ENCODE results near the gene ARVCF.

Gene ARVCF

DNA sequence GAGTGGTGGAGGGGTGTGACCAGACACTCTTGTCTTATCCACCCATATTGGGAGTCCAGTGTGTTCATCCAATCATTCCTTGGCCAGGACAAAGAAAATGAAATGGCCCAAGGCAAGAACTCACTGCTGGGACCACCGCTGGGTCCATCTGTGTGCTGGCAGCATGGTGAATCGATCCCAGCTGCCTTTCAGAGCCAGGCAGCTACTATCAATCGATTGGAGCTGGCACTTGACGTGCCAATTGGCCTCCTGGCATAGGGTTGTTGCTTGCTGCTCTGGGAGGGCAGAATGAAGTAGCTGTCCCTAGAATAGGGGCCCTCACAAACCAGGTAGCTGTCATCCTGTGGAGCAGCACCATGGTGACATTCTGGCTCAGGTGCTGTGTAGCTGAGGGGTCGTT lies 1.4 kb upstream of the ARVCF start:
- in situ Hi-C loops (cut with HindIII; ENCODE audit: low sequenced_read_pairs) = no loop called here

DNA sequence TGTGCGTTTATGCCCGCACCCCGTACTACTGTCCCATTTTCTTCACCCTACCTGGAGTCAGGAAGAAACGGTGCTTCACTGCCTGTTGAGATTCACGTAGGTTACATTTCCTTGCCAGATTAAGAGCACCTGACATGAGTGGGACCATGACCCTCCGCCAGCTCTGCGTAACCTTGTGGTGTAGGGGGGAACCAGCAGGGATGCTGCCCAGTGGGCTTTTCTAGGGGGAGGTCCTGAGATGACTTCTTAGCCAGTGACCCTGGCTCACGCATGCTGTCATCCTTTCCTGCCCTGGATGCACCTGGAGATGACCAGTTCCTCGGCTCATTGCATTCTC lies 967 bp upstream of the ARVCF start:
- in situ Hi-C loops (cut with HindIII; ENCODE audit: low sequenced_read_pairs) = no loop called here

GRCh38 chr22:20015971-20016733 lies 471 bp downstream of the ARVCF start:
- in situ Hi-C loops (cut with HindIII; ENCODE audit: low sequenced_read_pairs) = no loop called here

DNA sequence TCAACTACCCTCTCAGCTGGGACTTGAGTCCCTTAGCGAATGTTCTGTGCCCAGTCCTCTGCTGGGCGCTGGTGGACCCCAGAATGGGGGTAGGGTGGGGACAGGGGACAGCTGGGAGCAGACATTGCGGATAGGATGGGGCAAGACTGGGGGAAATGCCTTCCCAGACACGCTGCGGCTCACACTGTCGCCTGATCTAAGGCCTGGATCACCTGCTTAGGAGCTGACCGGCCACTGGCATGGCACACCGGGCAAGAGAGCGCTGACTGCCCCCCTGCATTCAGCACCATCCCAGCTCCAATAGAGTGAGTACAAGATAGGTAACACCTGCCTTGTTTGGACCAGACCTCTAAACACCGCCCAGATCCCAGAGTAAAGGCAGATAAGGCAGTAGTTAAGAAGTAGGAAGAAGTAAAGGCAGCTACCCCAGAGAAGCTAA lies 1.4 kb downstream of the ARVCF start:
- in situ Hi-C loops (cut with HindIII; ENCODE audit: low sequenced_read_pairs) = no loop called here

GRCh38 chr22:20014526-20015186 lies 2.0 kb downstream of the ARVCF start:
- in situ Hi-C loops (cut with HindIII; ENCODE audit: low sequenced_read_pairs) = no loop called here

GRCh38 chr22:20013382-20013871 lies 3.2 kb downstream of the ARVCF start:
- in situ Hi-C loops (cut with HindIII; ENCODE audit: low sequenced_read_pairs) = no loop called here

- in situ Hi-C loops (cut with HindIII; ENCODE audit: low sequenced_read_pairs) = no loop called here
Observed at GRCh38 chr22:20012741-20013331, 3.8 kb downstream of the ARVCF start.

- in situ Hi-C loops (cut with HindIII; ENCODE audit: low sequenced_read_pairs) = no loop called here
Observed at GRCh38 chr22:20011993-20012740, 4.5 kb downstream of the ARVCF start.

- in situ Hi-C loops (cut with HindIII; ENCODE audit: low sequenced_read_pairs) = no loop called here
Observed at GRCh38 chr22:20011123-20011992, 5.3 kb downstream of the ARVCF start.

- in situ Hi-C loops (cut with HindIII; ENCODE audit: low sequenced_read_pairs) = no loop called here
Observed at GRCh38 chr22:20010307-20011122, 6.1 kb downstream of the ARVCF start.

DNA sequence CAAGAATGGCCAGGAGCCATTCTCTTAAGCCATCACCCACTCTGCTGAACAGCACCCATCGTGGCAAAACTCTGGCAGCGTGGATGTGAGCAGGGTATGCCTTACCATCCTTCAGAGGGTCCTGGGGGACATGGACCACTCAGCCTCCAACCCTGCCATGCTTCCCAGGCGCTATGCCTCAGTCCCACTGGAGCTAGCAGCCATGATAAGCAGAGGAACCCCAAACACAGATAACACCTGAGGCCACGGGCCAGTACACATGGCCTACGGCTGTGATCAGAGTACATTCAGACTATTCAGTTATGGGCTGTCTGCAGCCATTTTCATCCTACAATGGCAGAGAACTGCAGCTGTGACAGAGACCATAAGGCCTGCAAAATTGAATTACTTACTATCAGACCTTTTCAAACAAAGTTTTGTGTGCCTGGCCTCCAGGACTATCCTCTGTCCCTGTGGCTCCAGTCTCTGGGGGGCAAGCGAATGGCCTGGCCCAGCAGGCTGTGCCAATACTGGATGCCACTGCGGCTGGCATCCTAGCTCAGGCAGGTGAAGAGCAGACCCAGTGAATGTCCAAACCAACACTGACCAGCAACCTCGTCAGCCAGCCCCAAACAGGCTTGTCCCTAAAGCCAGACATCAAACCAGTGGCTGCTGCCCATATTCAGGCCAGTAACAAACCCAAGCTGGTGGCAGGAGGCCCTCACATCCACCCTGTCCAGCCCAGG lies 6.9 kb downstream of the ARVCF start:
- in situ Hi-C loops (cut with HindIII; ENCODE audit: low sequenced_read_pairs) = no loop called here

DNA sequence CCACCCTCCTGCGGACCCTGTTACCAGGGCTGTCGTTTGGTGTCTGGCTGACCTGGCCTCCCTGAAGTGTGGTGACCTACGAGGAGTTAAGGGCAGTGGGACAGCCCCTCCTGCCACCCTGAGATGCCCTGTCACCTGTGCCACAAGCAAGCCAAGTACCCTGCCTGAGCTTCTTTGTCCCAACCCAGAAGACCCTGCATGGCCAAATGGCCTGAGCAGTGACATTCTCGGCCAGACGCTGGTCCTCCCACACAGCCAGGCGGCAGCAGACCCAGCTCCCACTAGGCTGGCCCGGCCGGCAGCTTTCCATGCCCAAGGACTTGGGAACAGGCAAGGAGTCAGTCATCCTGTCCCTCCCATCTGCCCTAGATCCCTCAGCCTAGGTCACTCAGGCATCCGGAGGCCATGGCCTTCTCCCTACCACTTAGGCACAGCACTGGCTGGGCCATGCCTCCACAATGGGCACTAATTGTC lies 7.6 kb downstream of the ARVCF start:
- in situ Hi-C loops (cut with HindIII; ENCODE audit: low sequenced_read_pairs) = no loop called here

- in situ Hi-C loops (cut with HindIII; ENCODE audit: low sequenced_read_pairs) = no loop called here
Observed at GRCh38 chr22:20008221-20008995, 8.2 kb downstream of the ARVCF start.

- in situ Hi-C loops (cut with HindIII; ENCODE audit: low sequenced_read_pairs) = no loop called here
Observed at GRCh38 chr22:20004464-20004863, 12.2 kb downstream of the ARVCF start.

DNA sequence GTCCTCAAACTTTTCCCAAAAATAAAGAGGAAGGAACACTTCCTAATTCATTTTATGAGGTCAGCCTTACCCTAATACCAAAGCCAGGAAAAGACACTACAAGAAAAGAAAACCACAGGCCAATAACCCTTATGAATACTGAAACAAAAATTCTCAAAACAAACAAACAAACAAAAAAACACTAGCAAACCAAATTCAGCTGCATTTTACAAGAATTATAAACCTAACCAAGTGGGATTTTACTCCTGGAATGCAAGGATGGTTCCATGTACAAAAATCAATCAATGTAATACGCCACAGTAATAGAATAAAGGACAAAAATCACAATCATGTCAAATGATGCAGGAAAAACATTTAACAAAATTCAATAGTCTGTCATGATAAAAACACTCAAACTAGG lies 13.3 kb downstream of the ARVCF start:
- in situ Hi-C loops (cut with HindIII; ENCODE audit: low sequenced_read_pairs) = no loop called here

DNA sequence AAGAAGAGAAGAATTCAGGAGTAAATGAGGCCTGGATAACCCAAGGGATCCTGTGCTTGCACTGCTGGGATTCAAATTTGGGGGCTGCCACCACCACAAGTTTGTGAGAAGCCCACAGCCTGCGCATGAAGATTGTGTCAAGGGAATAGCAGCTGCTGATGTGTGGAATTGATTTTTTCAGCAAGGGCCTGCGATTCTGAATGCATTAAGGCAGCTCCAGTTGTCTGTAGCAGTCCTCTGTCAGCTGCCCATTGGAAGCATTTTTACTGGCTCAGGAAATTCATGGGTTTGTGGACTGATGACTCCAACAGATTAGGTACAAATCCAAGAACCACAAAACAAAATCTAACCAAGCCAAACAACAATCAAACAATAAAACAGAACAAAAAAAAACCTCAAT lies 14.0 kb downstream of the ARVCF start:
- in situ Hi-C loops (cut with HindIII; ENCODE audit: low sequenced_read_pairs) = no loop called here

GRCh38 chr22:20002128-20002527 lies 14.5 kb downstream of the ARVCF start:
- in situ Hi-C loops (cut with HindIII; ENCODE audit: low sequenced_read_pairs) = no loop called here

DNA sequence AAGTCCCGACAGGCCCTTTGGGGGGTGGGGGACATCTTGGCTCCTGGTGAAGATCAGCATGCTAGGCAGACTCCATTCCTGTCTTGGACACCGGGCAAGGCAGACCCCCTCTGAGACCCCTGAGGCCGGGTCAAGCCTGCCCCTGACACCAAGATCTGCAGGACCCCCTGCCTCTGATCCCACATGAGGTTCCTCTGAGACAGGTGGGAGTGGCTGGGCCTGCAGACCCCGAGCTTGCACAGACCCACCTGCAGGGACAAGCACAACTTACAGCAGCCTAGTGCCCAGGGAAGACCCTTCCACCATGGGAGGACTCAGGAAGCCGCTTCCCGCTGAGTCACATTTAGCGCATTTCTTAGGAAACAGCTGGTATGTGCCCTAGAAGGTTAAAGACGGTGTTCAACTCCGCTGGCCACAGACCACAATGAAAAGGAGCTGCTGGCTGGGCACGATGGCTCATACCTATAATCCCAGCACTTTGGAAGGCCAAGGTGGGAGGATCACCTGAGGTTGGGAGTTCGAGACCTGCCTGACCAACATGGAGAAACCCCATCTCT lies 15.5 kb downstream of the ARVCF start:
- in situ Hi-C loops (cut with HindIII; ENCODE audit: low sequenced_read_pairs) = no loop called here
